ENCODE results near the gene PITPNM3. TPM values are rescaled to one million over a fixed set of nuclear protein-coding genes. Genes with fewer than 3 reads are reported as not detected.
A peak's percentile ranks its signal among the peaks of the same experiment; 100 is the strongest.

PITPNM3 gene
- total RNA-seq, 1 donor from 2014 or later: 0.20 TPM

- DNase-seq (ENCODE audit: low read depth in 2 of 2): no peak
Observed at GRCh38 chr17:6463616-6464445, 92.5 kb downstream of the PITPNM3 start.

- no peak for DNase-seq (ENCODE audit: low read depth in 2 of 2)
Observed at GRCh38 chr17:6462692-6463091, 93.7 kb downstream of the PITPNM3 start.

- DNase-seq (ENCODE audit: low read depth in 2 of 2): no peak
Observed at GRCh38 chr17:6461792-6462524, 94.4 kb downstream of the PITPNM3 start.

- no peak for DNase-seq (ENCODE audit: low read depth in 2 of 2)
Observed at GRCh38 chr17:6461246-6461645, 95.1 kb downstream of the PITPNM3 start.

- DNase-seq (ENCODE audit: low read depth in 2 of 2): no peak
Observed at GRCh38 chr17:6460531-6461161, 95.7 kb downstream of the PITPNM3 start.

- DNase-seq (ENCODE audit: low read depth in 2 of 2): no peak
Observed at GRCh38 chr17:6458460-6458950, 97.8 kb downstream of the PITPNM3 start.

- no peak for DNase-seq (ENCODE audit: low read depth in 2 of 2)
Observed at GRCh38 chr17:6457688-6458459, 98.5 kb downstream of the PITPNM3 start.

GRCh38 chr17:6456914-6457687 lies 99.3 kb downstream of the PITPNM3 start:
- peak; percentile 44 to 66 for DNase-seq (ENCODE audit: low read depth in 2 of 2)

GRCh38 chr17:6456321-6456720 lies 100.0 kb downstream of the PITPNM3 start:
- no peak for DNase-seq (ENCODE audit: low read depth in 2 of 2)

- DNase-seq (ENCODE audit: low read depth in 2 of 2): peak in 1 of 2 donors; percentile 70
Observed at GRCh38 chr17:6455321-6455705, 101.0 kb downstream of the PITPNM3 start.

- DNase-seq (ENCODE audit: low read depth in 2 of 2): no peak
Observed at GRCh38 chr17:6454495-6455320, 101.6 kb downstream of the PITPNM3 start.

GRCh38 chr17:6453279-6454024 lies 102.9 kb downstream of the PITPNM3 start:
- no peak for DNase-seq (ENCODE audit: low read depth in 2 of 2)

GRCh38 chr17:6452471-6453266 lies 103.7 kb downstream of the PITPNM3 start:
- DNase-seq (ENCODE audit: low read depth in 2 of 2): no peak

- peak in 1 of 2 donors; percentile 33 for DNase-seq (ENCODE audit: low read depth in 2 of 2)
Observed at GRCh38 chr17:6450926-6451832, 105.2 kb downstream of the PITPNM3 start.

GRCh38 chr17:6449307-6449706 lies 107.0 kb downstream of the PITPNM3 start:
- no peak for DNase-seq (ENCODE audit: low read depth in 2 of 2)

GRCh38 chr17:6448473-6448872 lies 107.9 kb downstream of the PITPNM3 start:
- no peak for DNase-seq (ENCODE audit: low read depth in 2 of 2)

GRCh38 chr17:6446516-6447100 lies 109.7 kb downstream of the PITPNM3 start:
- DNase-seq (ENCODE audit: low read depth in 2 of 2): no peak
